H1 (cell line): ENCODE data around the gene NFAM1.

Source experiments
- CHD2 ChIP-seq: IDR thresholded peaks from 2 replicates; pipeline ENCODE4 v1.6.1; 2012; ENCODE audit warnings: low read length, improper control_type of control experiment
- CTCF ChIP-seq, 3 experiments: IDR thresholded peaks; 1 replicate in 2 of 3; 2 replicates in 1 of 3; pipeline versions ENCODE4 v1.5.1 to v1.6.1; 2011; ENCODE audit warnings: low read length in 3 of 3, mild to moderate bottlenecking in 3 of 3, inconsistent platforms in 2 of 3, low read depth in 1 of 3, moderate library complexity in 1 of 3; ENCODE audit not compliant: insufficient read depth in 1 of 3; ENCODE audit errors: control extremely low read depth in 1 of 3
- JUND ChIP-seq: IDR thresholded peaks from 2 replicates; pipeline ENCODE4 v1.6.1; 2011; ENCODE audit warnings: mild to moderate bottlenecking, improper control_type of control experiment, low read length
- KDM1A ChIP-seq: fragments of 200-600, 300-600 bp; sonication (generic); IDR thresholded peaks from 2 replicates; pipeline ENCODE4 v1.7.1; 2016; ENCODE audit warnings: mild to moderate bottlenecking, low read length, borderline replicate concordance
- MAFK ChIP-seq: IDR thresholded peaks from 2 replicates; pipeline ENCODE4 v1.6.1; 2012; ENCODE audit warnings: low read depth, mild to moderate bottlenecking, improper control_type of control experiment, low read length
- POLR2A ChIP-seq, 2 experiments: IDR thresholded peaks; 1 replicate in 1 of 2; 2 replicates in 1 of 2; pipeline ENCODE4 v1.6.1; 2011; ENCODE audit warnings: low read depth in 2 of 2, low read length in 2 of 2, mild to moderate bottlenecking in 2 of 2; ENCODE audit errors: control extremely low read depth in 1 of 2
- RAD21 ChIP-seq, 2 experiments: IDR thresholded peaks in 1 of 2; conservative IDR thresholded peaks in 1 of 2; 2 replicates each; pipeline ENCODE4 v1.6.1; 2011; ENCODE audit warnings: low read depth in 2 of 2, low read length in 2 of 2, improper control_type of control experiment in 1 of 2, inconsistent platforms in 1 of 2, mild to moderate bottlenecking in 1 of 2, moderate library complexity in 1 of 2
- RNF2 ChIP-seq: fragments of 200-900, 300-1000 bp; sonication (generic); IDR thresholded peaks from 2 replicates; pipeline ENCODE4 v1.7.1; 2016; ENCODE audit warnings: borderline replicate concordance, low read depth, mild to moderate bottlenecking, antibody characterized with exemption, low read length; ENCODE audit not compliant: poor library complexity, severe bottlenecking; ENCODE audit errors: missing control alignments
- SUZ12 ChIP-seq: fragments of 200-600 bp; sonication (generic); IDR thresholded peaks from 2 replicates; pipeline ENCODE4 v1.6.1; 2012; ENCODE audit warnings: mild to moderate bottlenecking, inconsistent platforms, low read length, moderate library complexity, mixed read lengths
- YY1 ChIP-seq: IDR thresholded peaks from 2 replicates; pipeline ENCODE4 v1.6.1; 2011; ENCODE audit warnings: low read depth, mild to moderate bottlenecking, low read length

- TF ChIP-seq KDM1A = no peak
- no peak for TF ChIP-seq SUZ12
- TF ChIP-seq RNF2 = no peak
- no peak for TF ChIP-seq CTCF (IDR thresholded peaks at IDR 0.05; ENCODE audit: control extremely low read depth in 1 of 3, insufficient read depth in 1 of 3, low read depth in 1 of 3, low read length in 3 of 3)
- no peak for TF ChIP-seq MAFK
- no peak for TF ChIP-seq RAD21 (IDR thresholded peaks at IDR 0.05 in 1 of 2, conservative IDR thresholded peaks at IDR 0.05 in 1 of 2; ENCODE audit: low read depth in 2 of 2, low read length in 2 of 2)
- no peak for TF ChIP-seq POLR2A (IDR thresholded peaks at IDR 0.05; ENCODE audit: control extremely low read depth in 1 of 2, low read depth in 2 of 2, low read length in 2 of 2)
- no peak for TF ChIP-seq JUND
- no peak for TF ChIP-seq CHD2
- no peak for TF ChIP-seq YY1
Measured at GRCh38 chr22:42347281-42347824, 84.8 kb downstream of the NFAM1 start.
